Osteoblast (primary cell): ENCODE measurements around the gene SFMBT2. TPM values are rescaled to one million over a fixed set of nuclear protein-coding genes. Genes with fewer than 3 reads are reported as not detected.

Source experiments
- DNase-seq: peaks from one replicate; pipeline ENCODE4 v3.0.0; 2011; ENCODE audit warnings: low spot score, mixed read lengths; ENCODE audit not compliant: insufficient read length; ENCODE audit errors: missing footprints
- H2AFZ ChIP-seq: 2 replicates; pipeline ENCODE4 v1.6.0; 2011; ENCODE audit warnings: mild to moderate bottlenecking, low read length
- H3K27ac ChIP-seq: 2 replicates; pipeline ENCODE4 v1.5.1; 2011; ENCODE audit warnings: mild to moderate bottlenecking, low read depth, low read length, moderate library complexity
- H3K27me3 ChIP-seq: 2 replicates; pipeline ENCODE4 v1.6.0; 2012; ENCODE audit warnings: mild to moderate bottlenecking, control low read depth, inconsistent platforms, low read length, moderate library complexity; ENCODE audit not compliant: insufficient read depth
- H3K36me3 ChIP-seq: 2 replicates; pipeline ENCODE4 v1.5.1; 2011; ENCODE audit warnings: mild to moderate bottlenecking, low read length, control low read depth, moderate library complexity; ENCODE audit not compliant: insufficient read depth
- H3K4me1 ChIP-seq: 2 replicates; pipeline ENCODE4 v1.5.1; 2011; ENCODE audit warnings: mild to moderate bottlenecking, low read length, control low read depth, moderate library complexity; ENCODE audit not compliant: insufficient read depth
- H3K4me2 ChIP-seq: 2 replicates; pipeline ENCODE4 v1.6.0; 2011; ENCODE audit warnings: mild to moderate bottlenecking, low read length; ENCODE audit not compliant: insufficient read depth
- H3K4me3 ChIP-seq: fragments of 200-600 bp; sonication (generic); 3 replicates; pipeline ENCODE4 v1.5.1; 2012; ENCODE audit warnings: mild to moderate bottlenecking, low read length, inconsistent platforms; ENCODE audit not compliant: insufficient read depth
- H3K79me2 ChIP-seq: 2 replicates; pipeline ENCODE4 v1.6.0; 2012; ENCODE audit warnings: mild to moderate bottlenecking, low read length, control low read depth, inconsistent platforms; ENCODE audit not compliant: insufficient read depth
- H3K9me3 ChIP-seq: 2 replicates; pipeline ENCODE4 v1.5.1; 2011; ENCODE audit warnings: low read depth, low read length, control low read depth
- H4K20me1 ChIP-seq: 2 replicates; pipeline ENCODE4 v1.6.0; 2012; ENCODE audit warnings: mild to moderate bottlenecking, low read length, control low read depth; ENCODE audit not compliant: insufficient read depth
- total RNA-seq: library from RNA; depleted of rRNA; stranded (reverse); fragments of >200 nt; gene quantifications from 2 replicates; pipeline ENCODE4 v1.2.3, GENCODE V29; 2012
- TF ChIP-seq, protein P1 (sequence below): IDR thresholded peaks from 2 replicates; pipeline ENCODE4 v1.5.1; 2011; ENCODE audit warnings: mild to moderate bottlenecking, low read depth, low read length, moderate library complexity; ENCODE audit errors: extremely low read depth

SFMBT2 gene
- total RNA-seq, 1 donor: under 0.01 TPM

DNA sequence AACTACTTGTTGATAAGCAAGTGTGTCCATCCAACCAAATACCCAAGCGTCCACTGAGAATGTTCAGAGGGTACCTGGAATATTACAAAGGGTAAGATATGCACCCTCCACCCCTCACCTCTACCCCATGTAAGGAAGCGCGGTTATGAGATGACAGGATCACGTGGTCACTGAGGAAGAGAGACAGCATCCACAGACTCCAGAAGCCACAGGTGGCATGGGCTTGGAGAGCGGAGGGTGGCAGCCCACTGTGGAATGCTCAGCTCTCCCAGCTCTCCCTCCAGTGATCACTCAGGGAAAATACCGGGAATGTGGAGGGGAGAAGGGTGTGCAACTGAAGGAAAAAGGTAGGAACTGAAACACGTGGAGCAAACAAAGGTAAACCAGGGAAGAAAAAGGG, 25.7 kb downstream of the SFMBT2 start:
- Histone ChIP-seq H4K20me1 (no peaks in the 10 kb centered on the region), H3K4me1 (no peaks in the 10 kb centered on the region), H3K36me3 (no peaks in the 10 kb centered on the region), H3K4me3 (no peak overlapping the region), H3K9me3 (peaks cover 8% of the 10 kb centered on the region), H3K27ac (no peak overlapping the region), H2AFZ (no peak overlapping the region), H3K27me3 (no peaks in the 10 kb centered on the region), H3K4me2 (no peak overlapping the region), H3K79me2 (no peaks in the 10 kb centered on the region)
- DNase-seq: no peak
- TF ChIP-seq, protein P1, sequence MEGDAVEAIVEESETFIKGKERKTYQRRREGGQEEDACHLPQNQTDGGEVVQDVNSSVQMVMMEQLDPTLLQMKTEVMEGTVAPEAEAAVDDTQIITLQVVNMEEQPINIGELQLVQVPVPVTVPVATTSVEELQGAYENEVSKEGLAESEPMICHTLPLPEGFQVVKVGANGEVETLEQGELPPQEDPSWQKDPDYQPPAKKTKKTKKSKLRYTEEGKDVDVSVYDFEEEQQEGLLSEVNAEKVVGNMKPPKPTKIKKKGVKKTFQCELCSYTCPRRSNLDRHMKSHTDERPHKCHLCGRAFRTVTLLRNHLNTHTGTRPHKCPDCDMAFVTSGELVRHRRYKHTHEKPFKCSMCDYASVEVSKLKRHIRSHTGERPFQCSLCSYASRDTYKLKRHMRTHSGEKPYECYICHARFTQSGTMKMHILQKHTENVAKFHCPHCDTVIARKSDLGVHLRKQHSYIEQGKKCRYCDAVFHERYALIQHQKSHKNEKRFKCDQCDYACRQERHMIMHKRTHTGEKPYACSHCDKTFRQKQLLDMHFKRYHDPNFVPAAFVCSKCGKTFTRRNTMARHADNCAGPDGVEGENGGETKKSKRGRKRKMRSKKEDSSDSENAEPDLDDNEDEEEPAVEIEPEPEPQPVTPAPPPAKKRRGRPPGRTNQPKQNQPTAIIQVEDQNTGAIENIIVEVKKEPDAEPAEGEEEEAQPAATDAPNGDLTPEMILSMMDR: no peak

DNA sequence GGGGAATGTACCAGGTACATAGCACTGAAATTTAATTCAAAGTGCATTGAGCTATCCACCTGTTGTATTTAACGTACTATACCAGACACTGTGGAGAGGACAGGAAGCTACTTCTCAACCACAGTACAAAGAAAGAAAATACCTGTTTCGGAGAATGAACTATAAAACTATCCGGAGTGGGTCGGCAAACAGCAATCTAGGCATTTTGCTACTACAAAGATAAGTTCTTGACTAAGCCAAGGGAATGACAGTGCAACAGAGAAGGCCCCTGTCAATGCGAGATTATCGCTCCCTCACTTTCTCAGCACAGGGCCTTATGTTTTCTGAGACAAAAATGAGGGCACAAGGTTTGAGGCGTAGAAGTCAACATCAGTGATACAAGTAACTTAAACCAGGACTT, 27.4 kb downstream of the SFMBT2 start:
- H3K36me3 ChIP-seq: no peaks in the 10 kb centered on the region
- no peaks in the 10 kb centered on the region for H3K4me1 ChIP-seq

DNA sequence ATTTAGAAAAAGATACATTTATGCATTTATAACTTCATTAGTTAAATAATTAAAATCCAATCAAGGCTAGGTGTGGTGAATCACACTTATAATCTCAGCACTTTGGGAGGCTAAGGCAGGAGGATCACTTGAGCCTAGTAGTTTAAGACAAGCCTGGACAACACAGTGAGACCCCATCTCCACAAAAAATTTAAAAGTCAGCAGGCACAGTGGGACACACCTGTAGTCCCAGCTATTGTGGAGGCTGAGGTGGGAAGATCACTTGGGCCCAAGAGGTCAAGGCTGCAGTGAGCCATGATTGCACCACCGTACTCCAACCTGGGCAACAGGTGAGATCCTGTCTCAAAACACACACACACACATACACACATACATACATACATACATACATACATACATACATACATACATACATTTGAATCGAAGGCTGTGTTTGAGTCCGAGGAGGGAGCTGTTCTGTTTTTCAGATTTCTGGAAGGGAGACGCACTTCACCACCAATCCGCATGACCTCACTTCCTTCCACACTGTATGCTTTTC, 30.1 kb downstream of the SFMBT2 start:
- H3K4me3 ChIP-seq: no peak overlapping the region
- H3K27me3 ChIP-seq: no peaks in the 10 kb centered on the region
- H3K36me3 ChIP-seq: no peaks in the 10 kb centered on the region
- no peak overlapping the region for H2AFZ ChIP-seq
- no peaks in the 10 kb centered on the region for H4K20me1 ChIP-seq
- H3K79me2 ChIP-seq: no peaks in the 10 kb centered on the region
- peaks cover 8% of the 10 kb centered on the region for H3K9me3 ChIP-seq
- no peak overlapping the region for H3K27ac ChIP-seq
- H3K4me2 ChIP-seq: no peak overlapping the region
- no peak for DNase-seq
- TF ChIP-seq, protein P1: no peak
- no peaks in the 10 kb centered on the region for H3K4me1 ChIP-seq

More for the DNA sequence above, 27.4 kb downstream of the SFMBT2 start:
- no peak for DNase-seq
- Histone ChIP-seq H3K27ac (no peak overlapping the region), H3K27me3 (no peaks in the 10 kb centered on the region), H3K79me2 (no peaks in the 10 kb centered on the region), H2AFZ (no peak overlapping the region), H3K4me2 (no peak overlapping the region), H4K20me1 (no peaks in the 10 kb centered on the region), H3K4me3 (no peak overlapping the region), H3K9me3 (peaks cover 8% of the 10 kb centered on the region)
- TF ChIP-seq, protein P1: no peak

DNA sequence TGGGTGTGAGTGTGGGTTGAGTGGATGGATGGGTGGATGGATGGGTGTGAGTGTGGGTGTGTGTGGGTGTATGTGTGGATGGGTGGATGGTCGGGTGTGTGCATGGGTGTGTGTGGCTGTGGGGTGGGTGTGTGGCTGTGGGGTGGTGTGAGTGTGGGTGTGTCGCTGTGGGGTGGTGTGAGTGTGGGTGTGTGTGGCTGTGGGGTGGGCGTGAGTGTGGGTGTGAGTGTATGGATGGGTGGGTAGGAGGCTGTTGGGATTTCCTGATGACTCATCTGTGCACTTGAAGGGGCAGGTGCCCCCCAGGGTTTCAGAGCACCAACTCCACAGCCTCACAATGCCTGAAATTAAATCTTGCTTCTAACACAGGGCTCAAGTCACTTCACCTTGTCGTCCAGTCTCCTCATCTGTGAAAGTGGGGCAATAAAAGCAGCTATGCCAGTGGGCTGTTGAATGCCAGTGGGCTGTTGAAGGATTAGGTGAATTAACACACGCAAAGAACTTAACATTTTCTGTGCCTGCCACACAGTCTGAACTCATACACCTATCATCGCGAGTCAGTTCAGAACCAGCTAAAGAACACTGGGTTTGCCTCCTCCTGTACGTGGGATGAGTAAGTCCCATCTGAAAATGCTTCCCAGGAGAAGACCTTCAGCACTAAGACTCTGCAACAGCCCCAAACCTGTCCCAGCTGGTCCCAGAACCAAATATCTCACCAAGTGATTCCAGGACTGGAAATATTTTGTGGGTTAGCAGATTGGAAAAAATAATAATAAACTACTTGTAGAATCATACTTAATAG, 32.0 kb downstream of the SFMBT2 start:
- no peak overlapping the region for H2AFZ ChIP-seq
- no peaks in the 10 kb centered on the region for H4K20me1 ChIP-seq
- H3K4me1 ChIP-seq: no peaks in the 10 kb centered on the region
- no peak overlapping the region for H3K27ac ChIP-seq
- no peaks in the 10 kb centered on the region for H3K36me3 ChIP-seq
- H3K27me3 ChIP-seq: no peaks in the 10 kb centered on the region
- no peak for DNase-seq
- TF ChIP-seq, protein P1: no peak
- peaks cover 3% of the 10 kb centered on the region for H3K9me3 ChIP-seq
- H3K4me2 ChIP-seq: no peak overlapping the region
- H3K79me2 ChIP-seq: no peaks in the 10 kb centered on the region
- no peak overlapping the region for H3K4me3 ChIP-seq
